H1 (cell line): ENCODE measurements around the gene DPP8. TPM values are rescaled to one million over a fixed set of nuclear protein-coding genes. Genes with fewer than 3 reads are reported as not detected.
A peak's percentile ranks its signal among the peaks of the same experiment; 100 is the strongest.

Source experiments
- CTCF ChIA-PET: fragments of 300-600 bp; sonication (Branson Sonifier 250); formaldehyde crosslinking; loops from one replicate; lab custom pipeline; 2021; ENCODE audit not compliant: partially characterized antibody; lab: Charles Lee
- POLR2A ChIA-PET: fragments of 300-600 bp; sonication (Branson Sonifier 250); formaldehyde crosslinking; loops from one replicate; lab custom pipeline; 2021; ENCODE audit warnings: inconsistent platforms; ENCODE audit not compliant: partially characterized antibody; lab: Charles Lee
- DNase-seq, 2 experiments: peaks; one replicate each; pipeline versions ENCODE4 v3.0.0 to v3.0.0-alpha.2; 2010 to 2022; ENCODE audit warnings: low spot score in 2 of 2, low read depth in 1 of 2, mixed read lengths in 1 of 2
- FAIRE-seq: peaks from 2 replicates; lab custom pipeline; 2011; peaks lifted over from hg19 to GRCh38; lab: Jason Lieb, UNC
- H2AFZ ChIP-seq: 2 replicates; pipeline ENCODE4 v1.8.1; 2012; ENCODE audit warnings: low read length, inconsistent platforms
- H2AK5ac ChIP-seq: 2 replicates; pipeline ENCODE4 v1.6.1; 2013; ENCODE audit warnings: low read depth, low read length
- H2BK120ac ChIP-seq: replicated peaks from 2 replicates; pipeline ENCODE3; 2013; ENCODE audit warnings: low read depth, low read length, inconsistent platforms
- H2BK12ac ChIP-seq: 2 replicates; pipeline ENCODE4 v1.6.1; 2013; ENCODE audit warnings: low read depth, low read length
- H2BK15ac ChIP-seq: 2 replicates; pipeline ENCODE4 v1.6.1; 2013; ENCODE audit warnings: low read length
- H2BK20ac ChIP-seq: 2 replicates; pipeline ENCODE4 v1.6.1; 2013; ENCODE audit warnings: low read length
- H2BK5ac ChIP-seq: 2 replicates; pipeline ENCODE4 v1.6.1; 2013; ENCODE audit warnings: low read depth, low read length
- H3K14ac ChIP-seq: 2 replicates; pipeline ENCODE4 v1.6.1; 2013; ENCODE audit warnings: inconsistent platforms; ENCODE audit not compliant: insufficient read length
- H3K18ac ChIP-seq: 2 replicates; pipeline ENCODE4 v1.6.1; 2013; ENCODE audit warnings: low read length; ENCODE audit errors: extremely low read depth
- H3K23ac ChIP-seq: 2 replicates; pipeline ENCODE4 v1.6.1; 2013; ENCODE audit warnings: inconsistent platforms; ENCODE audit not compliant: insufficient read length
- H3K23me2 ChIP-seq: 2 replicates; pipeline ENCODE4 v1.6.1; 2013; ENCODE audit warnings: low read depth, low read length
- H3K27ac ChIP-seq: 2 replicates; pipeline ENCODE4 v1.6.1; 2011; ENCODE audit warnings: low read depth, low read length, inconsistent platforms
- H3K27me3 ChIP-seq, 4 experiments: replicated peaks in 1 of 4; 1 replicate in 1 of 4; 2 replicates in 3 of 4; pipeline versions ENCODE4 v1.6.1 to v1.8.1; 2011 to 2013; ENCODE audit warnings: low read length in 3 of 4, mild to moderate bottlenecking in 3 of 4, inconsistent platforms in 2 of 4, mixed read lengths in 2 of 4, moderate library complexity in 1 of 4; ENCODE audit not compliant: control insufficient read depth in 3 of 4, insufficient read depth in 3 of 4; ENCODE audit errors: extremely low read depth in 1 of 4
- H3K36me3 ChIP-seq, 4 experiments: 2 replicates each; pipeline versions ENCODE4 v1.6.1 to v1.8.1; 2011 to 2013; ENCODE audit warnings: mild to moderate bottlenecking in 4 of 4, low read length in 3 of 4, moderate library complexity in 2 of 4, control low read depth in 1 of 4, inconsistent platforms in 1 of 4; ENCODE audit not compliant: insufficient read depth in 4 of 4, control insufficient read depth in 2 of 4
- H3K4ac ChIP-seq: replicated peaks from 2 replicates; pipeline ENCODE3; 2013; ENCODE audit warnings: low read length, low read depth, mixed read lengths, inconsistent platforms; ENCODE audit not compliant: insufficient read length
- H3K4me1 ChIP-seq, 4 experiments: replicated peaks in 1 of 4; 1 replicate in 1 of 4; 2 replicates in 3 of 4; pipeline versions ENCODE4 v1.6.1 to v1.8.1; 2011 to 2013; ENCODE audit warnings: low read length in 3 of 4, inconsistent platforms in 2 of 4, mixed read lengths in 1 of 4; ENCODE audit not compliant: insufficient read depth in 4 of 4, control insufficient read depth in 3 of 4
- H3K4me2 ChIP-seq, 2 experiments: 2 replicates each; pipeline versions ENCODE4 v1.6.1 to v1.8.1; 2011 to 2013; ENCODE audit warnings: low read depth in 2 of 2, low read length in 2 of 2, control low read depth in 1 of 2, inconsistent platforms in 1 of 2, mild to moderate bottlenecking in 1 of 2; ENCODE audit not compliant: insufficient read depth in 1 of 2
- H3K4me3 ChIP-seq, 4 experiments: fragments of 200-600, 300-600 bp in 1 of 4; sonication (generic), shearing (Covaris generic), sonication (Bioruptor Twin) in 1 of 4; 2 replicates each; pipeline versions ENCODE4 v1.5.1 to v1.8.1; 2011 to 2016; ENCODE audit warnings: low read length in 4 of 4, low read depth in 3 of 4, control low read depth in 2 of 4, inconsistent platforms in 2 of 4, mild to moderate bottlenecking in 2 of 4, mixed read lengths in 1 of 4, moderate library complexity in 1 of 4; ENCODE audit not compliant: insufficient read depth in 2 of 4; ENCODE audit errors: extremely low read depth in 1 of 4
- H3K56ac ChIP-seq: replicated peaks from 2 replicates; pipeline ENCODE3; 2013; ENCODE audit warnings: low read depth, mild to moderate bottlenecking, mixed read lengths, low read length, inconsistent platforms; ENCODE audit not compliant: insufficient read length
- H3K79me1 ChIP-seq: 2 replicates; pipeline ENCODE4 v1.6.1; 2013; ENCODE audit warnings: low read depth, low read length, control low read depth
- H3K79me2 ChIP-seq, 2 experiments: 2 replicates each; pipeline versions ENCODE4 v1.6.1 to v1.8.1; 2012 to 2013; ENCODE audit warnings: low read length in 2 of 2, mild to moderate bottlenecking in 2 of 2, inconsistent platforms in 1 of 2; ENCODE audit not compliant: insufficient read depth in 2 of 2, control insufficient read depth in 1 of 2
- H3K9ac ChIP-seq, 4 experiments: replicated peaks in 1 of 4; 1 replicate in 1 of 4; 2 replicates in 3 of 4; pipeline versions ENCODE4 v1.6.1 to v1.8.1; 2011 to 2013; ENCODE audit warnings: low read depth in 3 of 4, low read length in 3 of 4, control low read depth in 2 of 4, mild to moderate bottlenecking in 2 of 4, moderate library complexity in 2 of 4, inconsistent platforms in 1 of 4; ENCODE audit errors: extremely low read depth in 1 of 4
- H3K9me3 ChIP-seq, 2 experiments: 2 replicates each; pipeline versions ENCODE4 v1.6.1 to v1.8.1; 2012 to 2013; ENCODE audit warnings: mild to moderate bottlenecking in 2 of 2, moderate library complexity in 2 of 2, control low read depth in 1 of 2, inconsistent platforms in 1 of 2, low read depth in 1 of 2, low read length in 1 of 2, mixed read lengths in 1 of 2; ENCODE audit not compliant: insufficient read depth in 2 of 2
- H4K20me1 ChIP-seq, 2 experiments: replicated peaks in 1 of 2; 2 replicates each; pipeline versions ENCODE3 to v1.8.1; 2011 to 2013; ENCODE audit warnings: inconsistent platforms in 2 of 2, low read length in 2 of 2, mild to moderate bottlenecking in 1 of 2; ENCODE audit not compliant: insufficient read depth in 2 of 2, control insufficient read depth in 1 of 2
- H4K5ac ChIP-seq: 2 replicates; pipeline ENCODE4 v1.6.1; 2013; ENCODE audit warnings: low read length, low read depth, mixed read lengths, inconsistent platforms; ENCODE audit not compliant: insufficient read length
- H4K8ac ChIP-seq: 2 replicates; pipeline ENCODE4 v1.8.0; 2013; ENCODE audit warnings: mild to moderate bottlenecking, moderate library complexity, low read length, inconsistent platforms; ENCODE audit not compliant: insufficient read depth; ENCODE audit errors: extremely low read depth
- H4K91ac ChIP-seq: replicated peaks from 2 replicates; pipeline ENCODE3; 2013; ENCODE audit warnings: low read length, mixed read lengths, inconsistent platforms; ENCODE audit not compliant: insufficient read length
- BACH1 ChIP-seq: IDR thresholded peaks from 2 replicates; pipeline ENCODE4 v1.6.1; 2012; ENCODE audit warnings: low read length, improper control_type of control experiment
- BCL11A ChIP-seq, 2 experiments: IDR thresholded peaks; one replicate each; pipeline ENCODE4 v1.6.1; 2011; ENCODE audit warnings: low read depth in 2 of 2, low read length in 2 of 2, mild to moderate bottlenecking in 2 of 2
- EZH2 ChIP-seq: fragments of 200-600 bp; sonication (generic); IDR thresholded peaks from 2 replicates; pipeline ENCODE4 v1.7.1; 2012; ENCODE audit warnings: low read depth, mild to moderate bottlenecking, moderate library complexity, low read length, inconsistent platforms; ENCODE audit not compliant: severe bottlenecking
- KDM4A ChIP-seq: IDR thresholded peaks from one replicate; pipeline ENCODE4 v1.7.1; 2012; ENCODE audit warnings: low read depth, mild to moderate bottlenecking, moderate library complexity, low read length, inconsistent platforms; ENCODE audit not compliant: severe bottlenecking
- NRF1 ChIP-seq: IDR thresholded peaks from 2 replicates; pipeline ENCODE4 v1.6.1; 2011; ENCODE audit warnings: mild to moderate bottlenecking, low read depth, low read length, improper control_type of control experiment
- POU5F1 ChIP-seq: IDR thresholded peaks from 2 replicates; pipeline ENCODE4 v1.6.1; 2011; ENCODE audit warnings: low read depth, mild to moderate bottlenecking, low read length, moderate library complexity
- RNF2 ChIP-seq: fragments of 200-900, 300-1000 bp; sonication (generic); IDR thresholded peaks from 2 replicates; pipeline ENCODE4 v1.7.1; 2016; ENCODE audit warnings: borderline replicate concordance, low read depth, mild to moderate bottlenecking, antibody characterized with exemption, low read length; ENCODE audit not compliant: poor library complexity, severe bottlenecking; ENCODE audit errors: missing control alignments
- TCF12 ChIP-seq: IDR thresholded peaks from 2 replicates; pipeline ENCODE4 v1.6.1; 2011; ENCODE audit warnings: low read depth, mild to moderate bottlenecking, low read length
- WGBS, 2 experiments: shearing (Covaris generic) in 1 of 2; methylation state at CpG; one replicate each; pipeline versions ENCODE4 v1.1.6 to v1.1.7; 2013 to 2015; ENCODE audit warnings: low lambda C conversion rate in 2 of 2, mixed read lengths in 2 of 2, inconsistent platforms in 1 of 2, low coverage in 1 of 2, missing lambda C conversion rate in 1 of 2; ENCODE audit not compliant: insufficient replicate concordance in 2 of 2, insufficient coverage in 1 of 2, insufficient read length in 1 of 2; ENCODE audit errors: extremely low coverage in 1 of 2, missing lambda C conversion rate in 1 of 2; 5-methylcytosine and 5-hydroxymethylcytosine counted together
- polyA plus RNA-seq, 7 experiments: library from polyadenylated mRNA; depleted of rRNA in 3 of 7; stranded (reverse) in 5 of 7; unstranded in 2 of 7; fragments of >200 nt in 5 of 7; fragments of 200-250 nt in 2 of 7; gene quantifications; 1 replicate in 5 of 7; 2 replicates in 1 of 7; 4 replicates in 1 of 7; pipeline versions ENCODE4 v1.2.1 to v1.2.3, GENCODE V29; 2011 to 2013; ENCODE audit warnings: missing spikeins in 2 of 7, mixed read lengths in 2 of 7
- total RNA-seq: library from RNA; stranded (reverse); fragmentation: NEBNext Ultra II Directional; extraction: Animal tissue kit (Norgen Biotek cat#: 25700); gene quantifications from 2 replicates; pipeline ENCODE4 v1.2.1, GENCODE V29; 2021
- TF ChIP-seq, protein P1 (sequence below): IDR thresholded peaks from 2 replicates; pipeline ENCODE4 v1.6.1; 2012; ENCODE audit warnings: inconsistent platforms
- TF ChIP-seq, protein P2 (sequence below), 3 experiments: IDR thresholded peaks; 1 replicate in 2 of 3; 2 replicates in 1 of 3; pipeline versions ENCODE4 v1.5.1 to v1.6.1; 2011; ENCODE audit warnings: low read length in 3 of 3, mild to moderate bottlenecking in 3 of 3, inconsistent platforms in 2 of 3, low read depth in 1 of 3, moderate library complexity in 1 of 3; ENCODE audit not compliant: insufficient read depth in 1 of 3; ENCODE audit errors: control extremely low read depth in 1 of 3

DPP8 gene
- total and polyA plus RNA-seq, 2 of the 8 experiments (the other 6 are each of a cell fraction or from before 2014, with no cell fraction given): 9.9 to 26.0 TPM

GRCh38 chr15:65393557-65393956, 123.9 kb downstream of the DPP8 start:
- Histone ChIP-seq H3K36me3 (no peaks in the 10 kb centered on the region; a peak in 2 of 8 replicates), H4K20me1 (peaks cover 0 to 5% of the 10 kb centered on the region in 2 experiments)
- TF ChIP-seq EZH2 (no peak), NRF1 (no peak), BACH1 (no peak), BCL11A (IDR thresholded peaks at IDR 0.05; ENCODE audit: low read depth in 2 of 2, low read length in 2 of 2) (no peak), TCF12 (no peak), RNF2 (no peak), POU5F1 (no peak), KDM4A (no peak)
- TF ChIP-seq, protein P1, sequence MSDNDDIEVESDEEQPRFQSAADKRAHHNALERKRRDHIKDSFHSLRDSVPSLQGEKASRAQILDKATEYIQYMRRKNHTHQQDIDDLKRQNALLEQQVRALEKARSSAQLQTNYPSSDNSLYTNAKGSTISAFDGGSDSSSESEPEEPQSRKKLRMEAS: no peak
- TF ChIP-seq, protein P2, sequence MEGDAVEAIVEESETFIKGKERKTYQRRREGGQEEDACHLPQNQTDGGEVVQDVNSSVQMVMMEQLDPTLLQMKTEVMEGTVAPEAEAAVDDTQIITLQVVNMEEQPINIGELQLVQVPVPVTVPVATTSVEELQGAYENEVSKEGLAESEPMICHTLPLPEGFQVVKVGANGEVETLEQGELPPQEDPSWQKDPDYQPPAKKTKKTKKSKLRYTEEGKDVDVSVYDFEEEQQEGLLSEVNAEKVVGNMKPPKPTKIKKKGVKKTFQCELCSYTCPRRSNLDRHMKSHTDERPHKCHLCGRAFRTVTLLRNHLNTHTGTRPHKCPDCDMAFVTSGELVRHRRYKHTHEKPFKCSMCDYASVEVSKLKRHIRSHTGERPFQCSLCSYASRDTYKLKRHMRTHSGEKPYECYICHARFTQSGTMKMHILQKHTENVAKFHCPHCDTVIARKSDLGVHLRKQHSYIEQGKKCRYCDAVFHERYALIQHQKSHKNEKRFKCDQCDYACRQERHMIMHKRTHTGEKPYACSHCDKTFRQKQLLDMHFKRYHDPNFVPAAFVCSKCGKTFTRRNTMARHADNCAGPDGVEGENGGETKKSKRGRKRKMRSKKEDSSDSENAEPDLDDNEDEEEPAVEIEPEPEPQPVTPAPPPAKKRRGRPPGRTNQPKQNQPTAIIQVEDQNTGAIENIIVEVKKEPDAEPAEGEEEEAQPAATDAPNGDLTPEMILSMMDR (IDR thresholded peaks at IDR 0.05; ENCODE audit: control extremely low read depth in 1 of 3, insufficient read depth in 1 of 3, low read depth in 1 of 3, low read length in 3 of 3): no peak

More at GRCh38 chr15:65393557-65393956, 123.9 kb downstream of the DPP8 start:
- no peak overlapping the region for H4K91ac ChIP-seq
- no peaks in the 10 kb centered on the region for H3K79me2 ChIP-seq
- no peak overlapping the region for H2BK12ac ChIP-seq
- no peak overlapping the region for H3K4me3 ChIP-seq
- H3K9ac ChIP-seq: no peak overlapping the region
- no peak overlapping the region for H2BK5ac ChIP-seq
- WGBS, 2 experiments: 96% methylated on average over 8 of the region's 8 CpGs; no CpG with 5 or more reads in 1 of the 2 experiments
- peaks cover 14 to 39% (median 35%) of the 10 kb centered on the region in 4 experiments for H3K27me3 ChIP-seq
- H2AFZ ChIP-seq: no peak overlapping the region
- no peak overlapping the region for H3K4ac ChIP-seq
- H3K79me1 ChIP-seq: no peaks in the 10 kb centered on the region
- H2BK20ac ChIP-seq: no peak overlapping the region
- no peak overlapping the region for H3K27ac ChIP-seq
- POLR2A ChIA-PET: interaction anchor here (0.8 to 2.2 kb wide), 5 partner anchors 8 to 107 kb away, joined by 3 to 9 read pairs (median 5); partner anchors contain the start of genes PARP16 and RNU5B-1
- FAIRE-seq (no peak), DNase-seq (no peak)
- H2AK5ac ChIP-seq: no peak overlapping the region
- peak overlapping the region; percentile 37; the same call in 1 of the 2 replicates for H2BK15ac ChIP-seq
- no peak overlapping the region for H3K18ac ChIP-seq
- peaks cover 14% of the 10 kb centered on the region; the same call in 1 of the 2 replicates for H3K23me2 ChIP-seq
- no peak overlapping the region for H2BK120ac ChIP-seq
- no peak overlapping the region for H3K56ac ChIP-seq
- H3K4me1 ChIP-seq: peaks cover 0 to 12% (median 4%) of the 10 kb centered on the region in 4 experiments; a peak in 6 of 7 replicates
- no peak overlapping the region for H3K14ac ChIP-seq
- H4K8ac ChIP-seq: no peak overlapping the region
- CTCF ChIA-PET: interaction anchor here (1.4 to 18.3 kb wide), 4 partner anchors 8 to 73 kb away, joined by 4 to 547 read pairs (median 15); no protein-coding TSS in a partner anchor
- H3K4me2 ChIP-seq: no peak overlapping the region
- no peaks in the 10 kb centered on the region for H3K9me3 ChIP-seq
- no peak overlapping the region for H3K23ac ChIP-seq
- H4K5ac ChIP-seq: no peak overlapping the region
